ENCODE measurements around the gene LRRC9. TPM values are rescaled to one million over a fixed set of nuclear protein-coding genes. Genes with fewer than 3 reads are reported as not detected.

Gene LRRC9
- total and polyA plus RNA-seq, 10 of the 15 experiments (the other 5 are each of a cell fraction or from before 2014, with no cell fraction given), result not detected

GRCh38 chr14:59918824-59919569 lies 947 bp upstream of the LRRC9 start (continued):
- TF ChIP-seq ZNF687 (IDR thresholded peaks at IDR 0.05) (no peak), BMI1 (IDR thresholded peaks at IDR 0.05; ENCODE audit: borderline replicate concordance) (no peak), NR2C2 (IDR thresholded peaks at IDR 0.05; ENCODE audit: borderline replicate concordance, control insufficient read depth, insufficient read length, low read depth) (no peak), BHLHE40 (IDR thresholded peaks at IDR 0.05; ENCODE audit: borderline replicate concordance in 1 of 2, low read depth in 2 of 2, low read length in 1 of 2) (peak; percentile 78 to 82; a peak in 3 of 4 replicates), ZBTB40 (IDR thresholded peaks at IDR 0.05; ENCODE audit: borderline replicate concordance) (no peak), SMC3 (IDR thresholded peaks at IDR 0.05; ENCODE audit: borderline replicate concordance, low read length) (peak; percentile 49; the same call in 1 of the 2 replicates), LARP7 (IDR thresholded peaks at IDR 0.05) (no peak), IRF5 (IDR thresholded peaks at IDR 0.05; ENCODE audit: borderline replicate concordance) (no peak), SIX5 (IDR thresholded peaks at IDR 0.05; ENCODE audit: low read depth, low read length, severe bottlenecking) (no peak), CHD2 (IDR thresholded peaks at IDR 0.05; ENCODE audit: borderline replicate concordance, low read depth, low read length) (no peak), MTA2 (IDR thresholded peaks at IDR 0.05; ENCODE audit: low read depth) (no peak), SMARCA5 (IDR thresholded peaks at IDR 0.05) (no peak), RELA (IDR thresholded peaks at IDR 0.05; ENCODE audit: borderline replicate concordance, partially characterized antibody) (no peak), ZNF217 (IDR thresholded peaks at IDR 0.05) (no peak), NKRF (conservative IDR thresholded peaks at IDR 0.05) (no peak), KAT2A (conservative IDR thresholded peaks at IDR 0.05; ENCODE audit: control insufficient read depth, low read depth, low read length) (no peak), TARDBP (IDR thresholded peaks at IDR 0.05; ENCODE audit: borderline replicate concordance) (no peak), DPF2 (IDR thresholded peaks at IDR 0.05) (no peak), IKZF2 (IDR thresholded peaks at IDR 0.05) (no peak)
